GM12891 (cell line): ENCODE results near the gene KCNJ9.

Source experiments
- POLR2A ChIP-seq: IDR thresholded peaks from 2 replicates; pipeline ENCODE4 v1.6.1; 2011; ENCODE audit warnings: low read depth, low read length, control low read depth
- POLR2AphosphoS5 ChIP-seq: IDR thresholded peaks from 2 replicates; pipeline ENCODE4 v1.6.1; 2011; ENCODE audit warnings: low read depth, low read length, control low read depth
- POU2F2 ChIP-seq: IDR thresholded peaks from 2 replicates; pipeline ENCODE4 v1.6.1; 2011; ENCODE audit warnings: low read depth, mild to moderate bottlenecking, control low read depth, low read length, moderate library complexity
- SPI1 ChIP-seq: IDR thresholded peaks from 2 replicates; pipeline ENCODE4 v1.6.1; 2011; ENCODE audit warnings: low read depth, low read length, control low read depth
- TAF1 ChIP-seq: IDR thresholded peaks from 2 replicates; pipeline ENCODE4 v1.6.1; 2011; ENCODE audit warnings: low read depth, low read length, control low read depth

DNA sequence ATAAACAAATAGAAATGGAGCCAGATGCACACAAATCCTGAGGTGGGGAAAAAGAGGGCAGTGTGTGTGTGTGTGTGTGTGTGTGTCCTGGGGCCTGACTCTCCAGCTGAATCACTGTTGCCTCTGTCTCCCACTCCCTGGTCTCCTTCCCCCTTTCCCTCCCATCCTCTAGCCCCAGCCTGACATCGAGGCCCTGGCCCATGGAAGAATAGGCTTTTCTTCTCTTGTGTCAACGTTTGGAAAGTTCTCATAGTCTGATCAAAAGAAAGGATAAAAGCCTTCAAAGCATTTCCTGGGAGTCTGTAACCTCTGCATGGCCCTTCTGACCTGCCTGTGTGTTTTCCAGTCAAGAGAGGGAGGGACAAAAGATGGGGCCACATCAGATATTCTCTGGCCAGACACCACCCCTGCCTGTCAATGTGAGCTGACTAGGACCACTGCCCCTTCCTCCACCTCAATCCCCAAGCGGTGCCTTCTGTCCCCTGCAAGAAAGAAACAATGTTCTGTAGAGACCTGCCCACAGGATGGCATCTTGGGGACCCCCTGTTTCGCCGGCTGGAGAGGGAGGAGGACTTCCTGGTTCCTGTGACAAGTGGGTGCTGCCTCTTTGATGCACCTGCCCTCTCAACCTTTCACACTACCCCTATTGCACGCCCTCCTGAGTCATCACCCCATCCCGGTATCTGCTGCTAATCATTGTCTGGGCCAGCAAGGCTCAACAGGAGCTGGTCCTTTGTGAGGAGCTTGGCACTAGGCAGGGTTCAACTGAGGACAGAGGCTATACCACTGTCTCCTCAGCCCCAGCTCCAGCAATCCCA, 27.6 kb upstream of the KCNJ9 start:
- TF ChIP-seq POLR2A (no peak), POLR2AphosphoS5 (no peak), SPI1 (no peak), POU2F2 (no peak), TAF1 (no peak)
